BJ (cell line): ENCODE results near the gene PSMB7. TPM values are rescaled to one million over a fixed set of nuclear protein-coding genes. Genes with fewer than 3 reads are reported as not detected.
"Not testable (repeated sequence)": the region's sequence is repeated elsewhere in the genome, so short reads cannot be mapped to it uniquely, and the experiment has no call there.

Experiments used
- CTCF ChIA-PET: fragments of 350-600 bp; formaldehyde crosslinking; extraction: SDS; loops from one replicate; lab custom pipeline; 2021; ENCODE audit warnings: antibody characterized with exemption, inconsistent platforms; lab: Yijun Ruan, JAX
- POLR2A ChIA-PET: fragments of 300-600 bp; sonication (Branson Sonifier 250); formaldehyde crosslinking; extraction: SDS; loops from one replicate; lab custom pipeline; 2021; ENCODE audit warnings: antibody characterized with exemption; lab: Charles Lee
- DNase-seq: peaks from one replicate; pipeline ENCODE4 v3.0.0-alpha.2; 2011; ENCODE audit warnings: low read depth
- H3K27me3 ChIP-seq: 2 replicates; pipeline ENCODE4 v1.6.0; 2011; ENCODE audit warnings: low read length; ENCODE audit not compliant: control insufficient read depth, insufficient read depth
- H3K36me3 ChIP-seq: 2 replicates; pipeline ENCODE4 v1.5.1; 2011; ENCODE audit warnings: low read length; ENCODE audit not compliant: control insufficient read depth, insufficient read depth
- H3K4me3 ChIP-seq: 2 replicates; pipeline ENCODE4 v1.5.1; 2011; ENCODE audit warnings: low read depth, mild to moderate bottlenecking, control low read depth, low read length
- CTCF ChIP-seq: IDR thresholded peaks from 2 replicates; pipeline ENCODE4 v1.5.1; 2011; ENCODE audit warnings: low read depth, mild to moderate bottlenecking, control low read depth, inconsistent platforms, low read length, moderate library complexity; ENCODE audit not compliant: insufficient read depth
- polyA plus RNA-seq: library from polyadenylated mRNA; depleted of rRNA; stranded (reverse); fragments of >200 nt; gene quantifications from 2 replicates; pipeline ENCODE4 v1.2.3, GENCODE V29; 2011

Gene PSMB7
- polyA plus RNA-seq, 1 experiment = 325 TPM

- Histone ChIP-seq H3K36me3 (no peaks in the 10 kb centered on the region), H3K27me3 (peaks cover 10% of the 10 kb centered on the region), H3K4me3 (no peak overlapping the region)
- DNase-seq = no peak
- ChIA-PET CTCF (interaction anchor here (0.5 to 1.9 kb wide), 3 partner anchors 10 to 36 kb away, joined by 3 to 14 read pairs (median 4); no protein-coding TSS in a partner anchor), POLR2A (no interaction called here)
- TF ChIP-seq CTCF = no peak
Observed at GRCh38 chr9:124428751-124429529, 13.7 kb upstream of the PSMB7 start.

GRCh38 chr9:124427281-124427680 lies 12.0 kb upstream of the PSMB7 start:
- CTCF ChIA-PET = no interaction called here
- Histone ChIP-seq H3K36me3 (no peaks in the 10 kb centered on the region), H3K4me3 (no peak overlapping the region), H3K27me3 (peaks cover 13% of the 10 kb centered on the region)
- TF ChIP-seq CTCF = no peak
- POLR2A ChIA-PET = no interaction called here
- no peak for DNase-seq

- CTCF ChIA-PET = no interaction called here
- no peak for TF ChIP-seq CTCF
- DNase-seq = no peak
- Histone ChIP-seq H3K4me3 (no peak overlapping the region), H3K27me3 (peaks cover 12% of the 10 kb centered on the region), H3K36me3 (no peaks in the 10 kb centered on the region)
- POLR2A ChIA-PET = no interaction called here
Observed at GRCh38 chr9:124426361-124426760, 11.1 kb upstream of the PSMB7 start.

GRCh38 chr9:124425733-124426132 lies 10.5 kb upstream of the PSMB7 start:
- CTCF ChIA-PET = interaction anchor here (1.7 kb wide), 1 partner anchor 111 kb away, joined by 4 read pairs; no protein-coding TSS in a partner anchor
- H3K36me3 ChIP-seq, POLR2A ChIA-PET, DNase-seq, H3K4me3 ChIP-seq: not testable (repeated sequence)
- H3K27me3 ChIP-seq = peaks cover 12% of the 10 kb centered on the region

GRCh38 chr9:124423591-124423990 lies 8.3 kb upstream of the PSMB7 start:
- H3K27me3 ChIP-seq = peaks cover 12% of the 10 kb centered on the region
- no peaks in the 10 kb centered on the region for H3K36me3 ChIP-seq
- no peak for TF ChIP-seq CTCF
- POLR2A ChIA-PET = no interaction called here
- CTCF ChIA-PET = interaction anchor here (0.6 to 1.4 kb wide), 3 partner anchors 9 to 237 kb away, joined by 3 to 4 read pairs (median 3); no protein-coding TSS in a partner anchor
- DNase-seq = no peak
- no peak overlapping the region for H3K4me3 ChIP-seq
